BLaER1 (cell line): ENCODE data around the gene QRFP.

Experiments used
- H3K27ac ChIP-seq: shearing (Covaris generic); formaldehyde crosslinking; 2 replicates; pipeline ENCODE4 v1.8.1; 2022
- H3K27me3 ChIP-seq: shearing (Covaris generic); formaldehyde crosslinking; 2 replicates; pipeline ENCODE4 v1.8.1; 2022
- H3K36me3 ChIP-seq: shearing (Covaris generic); formaldehyde crosslinking; 2 replicates; pipeline ENCODE4 v1.8.1; 2022
- H3K4me1 ChIP-seq: shearing (Covaris generic); formaldehyde crosslinking; 2 replicates; pipeline ENCODE4 v1.8.1; 2022
- H3K4me2 ChIP-seq: shearing (Covaris generic); formaldehyde crosslinking; 2 replicates; pipeline ENCODE4 v1.8.1; 2022
- H3K4me3 ChIP-seq: shearing (Covaris generic); formaldehyde crosslinking; 2 replicates; pipeline ENCODE4 v1.8.1; 2022
- H3K9ac ChIP-seq: shearing (Covaris generic); formaldehyde crosslinking; 2 replicates; pipeline ENCODE4 v1.8.1; 2022
- H3K9me3 ChIP-seq: shearing (Covaris generic); formaldehyde crosslinking; 2 replicates; pipeline ENCODE4 v1.8.1; 2022
- H4K20me1 ChIP-seq: shearing (Covaris generic); formaldehyde crosslinking; 2 replicates; pipeline ENCODE4 v1.8.1; 2022
- Cebpa-rat ChIP-seq: shearing (Covaris generic); IDR thresholded peaks from 2 replicates; pipeline ENCODE4 v1.8.1; 2022

Gene QRFP

GRCh38 chr9:130920233-130920632 is 23.6 kb upstream of the QRFP start:
- H3K4me2 ChIP-seq, result peak overlapping the region; percentile 78
- no peak overlapping the region for H3K4me3 ChIP-seq
- H3K9ac ChIP-seq, result no peak overlapping the region
- H3K27me3 ChIP-seq, result peaks cover 31% of the 10 kb centered on the region
- peaks cover 82% of the 10 kb centered on the region for H3K4me1 ChIP-seq
- H3K9me3 ChIP-seq, result no peaks in the 10 kb centered on the region
- H3K36me3 ChIP-seq, result no peaks in the 10 kb centered on the region
- no peaks in the 10 kb centered on the region; the same call in 1 of the 2 replicates for H4K20me1 ChIP-seq
- no peak for TF ChIP-seq Cebpa-rat
- H3K27ac ChIP-seq, result no peak overlapping the region

GRCh38 chr9:130919559-130920145 is 23.0 kb upstream of the QRFP start:
- H3K27me3 ChIP-seq, result peaks cover 31% of the 10 kb centered on the region

GRCh38 chr9:130918826-130919558 is 22.4 kb upstream of the QRFP start:
- no peak for TF ChIP-seq Cebpa-rat
- Histone ChIP-seq H3K4me2 (peak overlapping the region; percentile 78), H3K4me1 (peaks cover 91% of the 10 kb centered on the region), H4K20me1 (no peaks in the 10 kb centered on the region; the same call in 1 of the 2 replicates), H3K9ac (peak overlapping the region; percentile 22; the same call in 1 of the 2 replicates), H3K9me3 (no peaks in the 10 kb centered on the region), H3K27me3 (peaks cover 31% of the 10 kb centered on the region), H3K4me3 (no peak overlapping the region), H3K27ac (0 out of 2 replicates have a peak overlapping the region, but pooled peaks have one; percentile 41), H3K36me3 (no peaks in the 10 kb centered on the region)

More at GRCh38 chr9:130919559-130920145, 23.0 kb upstream of the QRFP start:
- Histone ChIP-seq H4K20me1 (no peaks in the 10 kb centered on the region; the same call in 1 of the 2 replicates), H3K9ac (peak overlapping the region; percentile 22; the same call in 1 of the 2 replicates), H3K4me2 (peak overlapping the region; percentile 78), H3K27ac (0 out of 2 replicates have a peak overlapping the region, but pooled peaks have one; percentile 41), H3K9me3 (no peaks in the 10 kb centered on the region), H3K4me3 (no peak overlapping the region), H3K36me3 (no peaks in the 10 kb centered on the region), H3K4me1 (peaks cover 84% of the 10 kb centered on the region)
- TF ChIP-seq Cebpa-rat, result no peak

GRCh38 chr9:130918101-130918825 is 21.7 kb upstream of the QRFP start:
- Histone ChIP-seq H3K36me3 (no peaks in the 10 kb centered on the region), H3K4me1 (peaks cover 97% of the 10 kb centered on the region), H3K27ac (no peak overlapping the region), H3K9ac (no peak overlapping the region), H4K20me1 (no peaks in the 10 kb centered on the region; the same call in 1 of the 2 replicates), H3K27me3 (peaks cover 27% of the 10 kb centered on the region), H3K4me3 (no peak overlapping the region), H3K4me2 (peak overlapping the region; percentile 78), H3K9me3 (no peaks in the 10 kb centered on the region)
- TF ChIP-seq Cebpa-rat, result no peak

GRCh38 chr9:130917168-130917960 is 20.8 kb upstream of the QRFP start:
- peaks cover 21% of the 10 kb centered on the region for H3K27me3 ChIP-seq
- H3K9ac ChIP-seq, result no peak overlapping the region
- peak overlapping the region; percentile 78 for H3K4me2 ChIP-seq
- TF ChIP-seq Cebpa-rat, result no peak
- no peaks in the 10 kb centered on the region for H3K36me3 ChIP-seq
- no peak overlapping the region for H3K4me3 ChIP-seq
- no peaks in the 10 kb centered on the region for H3K9me3 ChIP-seq
- peak overlapping the region; percentile 12; the same call in 1 of the 2 replicates for H3K27ac ChIP-seq
- no peaks in the 10 kb centered on the region; the same call in 1 of the 2 replicates for H4K20me1 ChIP-seq
- H3K4me1 ChIP-seq, result peaks cover 97% of the 10 kb centered on the region

GRCh38 chr9:130915096-130915447 is 18.5 kb upstream of the QRFP start:
- Histone ChIP-seq H3K27me3 (0 out of 2 replicates have a peak, but pooled peaks cover 9% of the 10 kb centered on the region), H3K4me3 (no peak overlapping the region), H3K4me2 (peak overlapping the region; percentile 98), H3K9me3 (no peaks in the 10 kb centered on the region), H3K4me1 (peaks cover 91% of the 10 kb centered on the region), H4K20me1 (no peaks in the 10 kb centered on the region), H3K9ac (0 out of 2 replicates have a peak overlapping the region, but pooled peaks have one; percentile 21), H3K36me3 (no peaks in the 10 kb centered on the region), H3K27ac (peak overlapping the region; percentile 91)
- TF ChIP-seq Cebpa-rat, result no peak

GRCh38 chr9:130914417-130915095 is 17.9 kb upstream of the QRFP start:
- Histone ChIP-seq H3K4me2 (peak overlapping the region; percentile 98), H3K27me3 (0 out of 2 replicates have a peak, but pooled peaks cover 9% of the 10 kb centered on the region)
- TF ChIP-seq Cebpa-rat, result no peak

GRCh38 chr9:130913599-130914416 is 17.2 kb upstream of the QRFP start:
- Histone ChIP-seq H4K20me1 (no peaks in the 10 kb centered on the region), H3K9ac (peak overlapping the region; percentile 69; the same call in 1 of the 2 replicates), H3K27ac (peak overlapping the region; percentile 91), H3K4me1 (peaks cover 79% of the 10 kb centered on the region), H3K4me3 (peak overlapping the region; percentile 32), H3K36me3 (no peaks in the 10 kb centered on the region), H3K4me2 (peak overlapping the region; percentile 98), H3K9me3 (no peaks in the 10 kb centered on the region), H3K27me3 (0 out of 2 replicates have a peak, but pooled peaks cover 4% of the 10 kb centered on the region)
- no peak for TF ChIP-seq Cebpa-rat

More at GRCh38 chr9:130914417-130915095, 17.9 kb upstream of the QRFP start:
- Histone ChIP-seq H3K4me3 (peak overlapping the region; percentile 29), H3K9me3 (no peaks in the 10 kb centered on the region), H4K20me1 (no peaks in the 10 kb centered on the region), H3K9ac (peak overlapping the region; percentile 21; the same call in 1 of the 2 replicates), H3K4me1 (peaks cover 86% of the 10 kb centered on the region), H3K27ac (peak overlapping the region; percentile 91), H3K36me3 (no peaks in the 10 kb centered on the region)
